ENCODE measurements around the gene PPP2R5A.

Gene PPP2R5A

GRCh38 chr1:212257157-212257556 lies 28.1 kb upstream of the PPP2R5A start:
- no peaks in the 10 kb centered on the region for H3K27me3 Mint-ChIP-seq
- ATAC-seq, result no peak
- DNase-seq, result no peak
- peaks cover 0 to 4% of the 10 kb centered on the region in 2 donors for H3K9me3 Mint-ChIP-seq
- no peak overlapping the region for H3K27ac Mint-ChIP-seq
- peaks cover 51% of the 10 kb centered on the region for H3K4me1 Mint-ChIP-seq
- H3K4me3 Mint-ChIP-seq, result no peak overlapping the region

GRCh38 chr1:212259693-212260480 lies 25.3 kb upstream of the PPP2R5A start:
- H3K9me3 Mint-ChIP-seq, result peaks cover 0 to 4% of the 10 kb centered on the region in 2 donors
- no peak for ATAC-seq
- H3K4me3 Mint-ChIP-seq, result no peak overlapping the region
- DNase-seq, result no peak
- peaks cover 39% of the 10 kb centered on the region for H3K4me1 Mint-ChIP-seq
- H3K27ac Mint-ChIP-seq, result peak overlapping the region in 1 of 2 donors; percentile 35
- no peaks in the 10 kb centered on the region for H3K27me3 Mint-ChIP-seq

- peak; percentile 90 for ATAC-seq
- H3K27me3 Mint-ChIP-seq, result no peaks in the 10 kb centered on the region
- H3K4me3 Mint-ChIP-seq, result no peak overlapping the region
- H3K9me3 Mint-ChIP-seq, result peaks cover 0 to 4% of the 10 kb centered on the region in 2 donors
- DNase-seq, result peak in 1 of 2 donors; percentile 32
- H3K27ac Mint-ChIP-seq, result peak overlapping the region in 1 of 2 donors; percentile 35
- peaks cover 30% of the 10 kb centered on the region for H3K4me1 Mint-ChIP-seq
These were observed 24.5 kb upstream of the PPP2R5A start for GRCh38 chr1:212260557-212261355.

- Mint-ChIP-seq H3K27ac (no peak overlapping the region), H3K27me3 (no peaks in the 10 kb centered on the region), H3K9me3 (peaks cover 0 to 4% of the 10 kb centered on the region in 2 donors), H3K4me1 (peaks cover 23% of the 10 kb centered on the region), H3K4me3 (no peak overlapping the region)
- DNase-seq, result no peak
- no peak for ATAC-seq
These were observed 23.8 kb upstream of the PPP2R5A start for GRCh38 chr1:212261361-212261929.

GRCh38 chr1:212267017-212267416 lies 18.2 kb upstream of the PPP2R5A start:
- no peak for ATAC-seq
- Mint-ChIP-seq H3K4me3 (no peak overlapping the region), H3K9me3 (no peaks in the 10 kb centered on the region), H3K4me1 (no peaks in the 10 kb centered on the region), H3K27me3 (no peaks in the 10 kb centered on the region), H3K27ac (no peak overlapping the region)
- no peak for DNase-seq

- no peak overlapping the region for H3K27ac Mint-ChIP-seq
- DNase-seq (no peak), ATAC-seq (no peak)
- no peaks in the 10 kb centered on the region for H3K9me3 Mint-ChIP-seq
- H3K27me3 Mint-ChIP-seq, result no peaks in the 10 kb centered on the region
- H3K4me1 Mint-ChIP-seq, result no peaks in the 10 kb centered on the region
- no peak overlapping the region for H3K4me3 Mint-ChIP-seq
These were observed 17.8 kb upstream of the PPP2R5A start for GRCh38 chr1:212267460-212267859.

GRCh38 chr1:212269306-212269705 lies 15.9 kb upstream of the PPP2R5A start:
- Mint-ChIP-seq H3K27ac (no peak overlapping the region), H3K27me3 (no peaks in the 10 kb centered on the region), H3K9me3 (no peaks in the 10 kb centered on the region), H3K4me3 (no peak overlapping the region), H3K4me1 (no peaks in the 10 kb centered on the region)
- DNase-seq (no peak), ATAC-seq (no peak)

GRCh38 chr1:212270564-212270963 lies 14.6 kb upstream of the PPP2R5A start:
- H3K27me3 Mint-ChIP-seq, result no peaks in the 10 kb centered on the region

GRCh38 chr1:212271234-212271633 lies 14.0 kb upstream of the PPP2R5A start:
- no peaks in the 10 kb centered on the region for H3K27me3 Mint-ChIP-seq
- ATAC-seq (no peak), DNase-seq (no peak)
- H3K4me3 Mint-ChIP-seq, result no peak overlapping the region
- no peaks in the 10 kb centered on the region for H3K4me1 Mint-ChIP-seq
- H3K9me3 Mint-ChIP-seq, result no peaks in the 10 kb centered on the region
- H3K27ac Mint-ChIP-seq, result no peak overlapping the region

More at GRCh38 chr1:212270564-212270963, 14.6 kb upstream of the PPP2R5A start:
- Mint-ChIP-seq H3K4me1 (no peaks in the 10 kb centered on the region), H3K27ac (no peak overlapping the region), H3K4me3 (no peak overlapping the region), H3K9me3 (no peaks in the 10 kb centered on the region)
- DNase-seq (no peak), ATAC-seq (no peak)

GRCh38 chr1:212271823-212272485 lies 13.3 kb upstream of the PPP2R5A start:
- H3K4me1 Mint-ChIP-seq, result no peaks in the 10 kb centered on the region
- no peak overlapping the region for H3K4me3 Mint-ChIP-seq
- no peak for DNase-seq
- no peaks in the 10 kb centered on the region for H3K9me3 Mint-ChIP-seq
- no peaks in the 10 kb centered on the region for H3K27me3 Mint-ChIP-seq
- no peak for ATAC-seq
- H3K27ac Mint-ChIP-seq, result no peak overlapping the region

GRCh38 chr1:212281590-212281989 lies 3.6 kb upstream of the PPP2R5A start:
- peaks cover 7% of the 10 kb centered on the region for H3K27me3 Mint-ChIP-seq
- no peaks in the 10 kb centered on the region for H3K9me3 Mint-ChIP-seq
- ATAC-seq (no peak), DNase-seq (no peak)
- no peak overlapping the region for H3K4me3 Mint-ChIP-seq
- H3K27ac Mint-ChIP-seq, result no peak overlapping the region
- peaks cover 16% of the 10 kb centered on the region for H3K4me1 Mint-ChIP-seq

- peak overlapping the region in 1 of 2 donors; percentile 85 for H3K27ac Mint-ChIP-seq
- H3K4me3 Mint-ChIP-seq, result peak overlapping the region; percentile 94 to 97
- H3K27me3 Mint-ChIP-seq, result peaks cover 7% of the 10 kb centered on the region
- peaks cover 26% of the 10 kb centered on the region for H3K4me1 Mint-ChIP-seq
- no peaks in the 10 kb centered on the region for H3K9me3 Mint-ChIP-seq
- no peak for ATAC-seq
- DNase-seq, result no peak
These were observed 1.5 kb upstream of the PPP2R5A start for GRCh38 chr1:212283741-212284140.

- peaks cover 30% of the 10 kb centered on the region for H3K4me1 Mint-ChIP-seq
- ATAC-seq (no peak), DNase-seq (no peak)
- H3K27ac Mint-ChIP-seq, result peak overlapping the region; percentile 97 to 99
- H3K4me3 Mint-ChIP-seq, result peak overlapping the region; percentile 94 to 97
- H3K27me3 Mint-ChIP-seq, result peaks cover 7% of the 10 kb centered on the region
- H3K9me3 Mint-ChIP-seq, result no peaks in the 10 kb centered on the region
These were observed 872 bp upstream of the PPP2R5A start for GRCh38 chr1:212284332-212284743.

- H3K4me3 Mint-ChIP-seq, result peak overlapping the region; percentile 94 to 96
- H3K27ac Mint-ChIP-seq, result peak overlapping the region; percentile 95 to 97
- DNase-seq (peak; percentile 82 to 83), ATAC-seq (peak; percentile 45)
- peaks cover 7% of the 10 kb centered on the region for H3K27me3 Mint-ChIP-seq
- H3K9me3 Mint-ChIP-seq, result no peaks in the 10 kb centered on the region
- peaks cover 45% of the 10 kb centered on the region for H3K4me1 Mint-ChIP-seq
These were observed 710 bp downstream of the PPP2R5A start for GRCh38 chr1:212285685-212286555.
